ENCODE data around the gene ZMYND10.

The ZMYND10 gene

GRCh38 chr3:50295553-50296431 lies 49.7 kb downstream of the ZMYND10 start:
- DNase-seq, result no peak
- TF ChIP-seq GATA1 (IDR thresholded peaks at IDR 0.05; ENCODE audit: low read depth, low read length) (no peak), POLR2A (IDR thresholded peaks at IDR 0.05; ENCODE audit: low read length) (peak; percentile 23)

- TF ChIP-seq POLR2A (IDR thresholded peaks at IDR 0.05; ENCODE audit: low read length) (peak; percentile 23), GATA1 (IDR thresholded peaks at IDR 0.05; ENCODE audit: low read depth, low read length) (no peak)
- DNase-seq, result no peak
These were observed 50.8 kb downstream of the ZMYND10 start for GRCh38 chr3:50294492-50295403.

GRCh38 chr3:50294089-50294488 lies 51.4 kb downstream of the ZMYND10 start:
- TF ChIP-seq GATA1 (IDR thresholded peaks at IDR 0.05; ENCODE audit: low read depth, low read length) (no peak), POLR2A (IDR thresholded peaks at IDR 0.05; ENCODE audit: low read length) (peak; percentile 2)
- no peak for DNase-seq

GRCh38 chr3:50293079-50293801 lies 52.3 kb downstream of the ZMYND10 start:
- DNase-seq, result no peak
- no peak for TF ChIP-seq POLR2A (IDR thresholded peaks at IDR 0.05; ENCODE audit: low read length)
- no peak for TF ChIP-seq GATA1 (IDR thresholded peaks at IDR 0.05; ENCODE audit: low read depth, low read length)

GRCh38 chr3:50292159-50293078 lies 53.1 kb downstream of the ZMYND10 start, which contains the start of gene IFRD2:
TSS of gene IFRD2 (minus strand) at chr3:50292429. CDS start at chr3:50292274, 155 bp downstream.
- TF ChIP-seq GATA1 (IDR thresholded peaks at IDR 0.05; ENCODE audit: low read depth, low read length), result no peak
- peak; percentile 84 for TF ChIP-seq POLR2A (IDR thresholded peaks at IDR 0.05; ENCODE audit: low read length)
- peak; percentile 99 for DNase-seq
